NCI-H446 (cell line): Measurements from ENCODE around the gene SCRN1.

Source experiments
- DNase-seq, 2 experiments: peaks; one replicate each; lab custom pipeline; 2025; lab: John Stamatoyannopoulos, UW

The SCRN1 gene, protein sequence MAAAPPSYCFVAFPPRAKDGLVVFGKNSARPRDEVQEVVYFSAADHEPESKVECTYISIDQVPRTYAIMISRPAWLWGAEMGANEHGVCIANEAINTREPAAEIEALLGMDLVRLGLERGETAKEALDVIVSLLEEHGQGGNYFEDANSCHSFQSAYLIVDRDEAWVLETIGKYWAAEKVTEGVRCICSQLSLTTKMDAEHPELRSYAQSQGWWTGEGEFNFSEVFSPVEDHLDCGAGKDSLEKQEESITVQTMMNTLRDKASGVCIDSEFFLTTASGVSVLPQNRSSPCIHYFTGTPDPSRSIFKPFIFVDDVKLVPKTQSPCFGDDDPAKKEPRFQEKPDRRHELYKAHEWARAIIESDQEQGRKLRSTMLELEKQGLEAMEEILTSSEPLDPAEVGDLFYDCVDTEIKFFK

DNA sequence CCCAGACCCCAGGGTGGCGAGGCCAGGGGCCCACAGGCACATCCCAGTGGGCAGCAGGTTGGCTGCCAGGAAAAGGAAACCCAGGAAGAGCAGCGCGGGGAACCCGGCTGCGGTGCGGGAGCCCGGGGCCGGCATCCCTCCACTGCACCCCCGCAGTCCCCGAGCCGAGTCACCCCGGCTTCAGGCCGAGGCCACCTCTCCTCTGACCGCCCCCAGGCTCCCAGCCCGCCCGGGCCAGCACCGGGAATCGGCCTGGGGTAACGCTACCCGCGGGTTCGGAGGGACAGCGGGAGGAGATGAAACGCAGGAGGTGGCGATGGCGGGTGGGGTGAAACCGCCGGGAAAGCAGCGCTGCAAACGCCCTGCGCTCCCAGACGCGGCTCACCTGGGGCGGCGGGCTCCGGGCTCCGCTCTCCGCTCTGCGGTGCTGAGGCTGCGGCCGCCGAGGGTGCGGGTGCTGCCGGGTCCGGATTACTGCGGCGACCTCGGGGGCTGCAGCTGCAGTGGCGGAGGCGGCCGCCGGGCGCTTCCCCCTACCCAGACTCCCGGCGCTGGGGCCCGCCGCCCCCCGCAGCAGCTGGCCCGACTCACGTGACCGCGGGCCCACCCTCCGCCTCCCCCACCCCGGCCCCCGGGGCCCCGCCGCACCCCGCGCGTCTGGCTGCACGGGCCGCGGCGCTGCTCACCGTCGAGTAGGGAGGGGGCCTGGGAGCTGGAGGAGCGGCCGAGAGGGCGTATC, at the start of gene SCRN1:
Gene SCRN1, minus strand, starts transcription at position 545 of the 739 bp plus-strand sequence. CDS start 20,734 bp downstream, outside the sequence.
- peak; percentile 43 to 54 for DNase-seq

DNA sequence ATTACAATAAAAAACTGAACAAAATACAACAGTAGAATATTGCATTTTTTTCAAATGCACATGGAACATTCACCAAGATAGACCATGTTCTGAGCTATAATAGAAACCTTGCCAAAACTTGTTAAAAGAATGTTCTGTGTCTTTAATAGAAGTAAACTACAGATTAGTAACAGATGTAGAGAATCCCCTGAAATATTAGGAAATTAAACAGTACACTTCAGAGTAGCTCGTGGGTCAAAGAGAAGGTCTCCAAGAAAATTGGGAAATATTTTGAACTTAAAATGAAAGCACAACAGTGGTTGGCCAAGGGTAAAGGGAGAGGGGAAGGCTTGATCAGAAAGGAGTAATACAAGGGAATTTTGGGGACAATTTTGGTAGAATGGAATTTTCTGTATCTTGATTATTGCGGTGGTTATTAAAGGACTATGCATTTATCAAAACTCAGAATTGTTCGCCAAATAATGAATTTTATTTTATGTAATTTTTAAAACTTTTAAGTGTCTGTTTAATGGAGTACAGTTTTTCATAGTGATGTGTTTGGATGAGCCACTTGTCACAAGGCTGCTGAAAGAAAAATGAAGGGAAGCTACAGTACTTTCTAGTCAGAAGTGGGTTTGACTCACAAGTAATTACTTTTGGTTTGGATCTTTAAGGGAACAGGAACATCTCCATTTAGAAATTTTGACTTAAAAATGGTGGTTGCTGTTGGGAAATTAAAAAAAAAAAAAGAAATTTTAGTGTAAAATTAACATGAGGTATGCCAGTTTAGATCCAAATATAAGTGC, 48.8 kb upstream of the SCRN1 start:
- no peak for DNase-seq

DNA sequence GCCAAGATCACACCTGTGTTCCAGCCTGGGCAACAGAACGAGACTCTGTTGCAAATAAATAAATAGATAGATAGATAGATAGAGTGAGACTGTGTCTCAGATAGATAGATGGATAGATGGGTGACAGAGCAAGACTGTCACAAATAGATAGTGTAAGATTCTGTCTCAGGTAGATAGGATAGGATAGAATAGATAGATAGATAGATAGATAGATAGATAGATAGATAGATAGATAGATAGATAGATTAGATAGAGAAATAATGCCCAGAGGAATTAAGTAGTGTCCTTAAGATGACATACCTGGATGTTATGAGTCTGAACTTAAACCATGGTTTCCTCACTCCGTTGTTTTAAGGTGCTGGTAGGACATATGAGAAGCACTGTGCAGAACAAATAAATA, 46.6 kb upstream of the SCRN1 start:
- no peak for DNase-seq

DNA sequence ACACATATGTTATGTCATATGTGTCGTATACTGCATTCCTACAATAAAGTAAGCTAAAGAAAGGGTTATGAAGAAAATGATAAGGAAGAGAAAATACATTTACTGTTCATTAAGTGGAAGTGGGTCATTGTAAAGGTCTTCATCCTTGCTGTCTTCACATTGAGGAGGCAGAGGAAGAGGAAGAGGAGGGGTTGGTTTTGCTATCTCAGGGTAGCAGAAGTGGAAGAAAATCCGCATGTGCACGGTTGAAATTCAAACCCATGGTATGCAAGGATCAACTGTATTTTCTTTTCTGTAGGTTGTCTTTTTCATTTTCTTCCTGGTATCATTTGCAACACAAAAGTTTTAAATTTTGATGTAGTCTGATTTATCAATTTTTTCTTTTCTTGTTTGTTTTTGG, 44.9 kb upstream of the SCRN1 start:
- no peak for DNase-seq

DNA sequence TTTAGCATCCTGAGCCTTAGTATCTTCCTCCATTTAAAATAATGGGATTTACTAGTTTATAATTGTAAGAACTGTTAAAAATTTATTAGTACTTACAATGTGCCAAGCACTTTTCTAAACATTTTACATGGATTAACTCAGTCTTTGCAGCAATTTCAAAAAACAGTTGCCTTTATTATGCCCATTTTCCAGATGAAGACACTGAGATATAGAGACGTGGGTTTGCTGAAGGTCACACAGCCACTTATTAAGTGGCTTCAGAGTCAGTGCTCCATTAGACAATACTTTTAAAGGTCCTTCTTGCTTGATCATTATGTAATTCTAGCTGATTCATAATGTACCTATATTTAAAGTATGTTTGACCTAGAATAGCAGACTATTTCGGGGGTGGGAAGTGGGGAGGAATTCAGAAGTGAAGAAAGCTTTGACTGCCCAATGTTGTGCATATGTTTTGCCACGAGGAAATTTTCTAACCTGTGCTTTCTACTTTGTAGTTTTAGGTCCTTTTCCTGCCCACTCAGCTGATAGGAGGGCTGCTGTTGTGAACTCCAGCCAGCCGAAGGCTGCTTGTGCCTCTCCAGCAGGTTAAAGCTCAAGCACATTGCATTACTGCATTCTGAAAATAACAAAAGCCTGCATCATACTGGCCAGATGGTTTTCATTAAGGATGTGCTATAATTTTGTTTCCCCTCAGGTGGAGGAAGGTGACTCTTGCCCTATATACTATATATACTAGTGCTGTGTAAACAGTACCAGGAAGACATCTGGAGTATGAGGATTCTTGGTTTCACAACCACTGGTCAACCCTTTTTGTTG, 42.9 kb upstream of the SCRN1 start:
- no peak for DNase-seq

DNA sequence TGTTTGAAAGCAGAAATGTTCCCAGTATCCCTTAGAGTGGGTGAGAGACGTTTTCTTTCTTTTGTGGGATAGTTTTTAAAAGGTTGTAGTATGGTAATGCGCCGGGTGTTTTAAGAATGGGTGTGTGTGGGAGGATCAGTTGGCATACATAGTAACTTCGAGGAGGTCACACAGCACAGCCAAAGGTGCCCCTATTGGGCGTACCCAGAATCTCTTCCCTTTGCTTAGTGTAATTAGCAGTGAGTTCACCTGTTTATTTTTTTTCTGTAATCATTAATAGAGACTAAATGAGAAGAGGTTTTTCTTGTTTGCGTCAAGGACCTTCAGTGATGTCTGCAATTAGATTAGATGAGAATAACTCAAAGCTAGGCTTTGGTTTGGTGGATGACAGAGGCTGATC, 40.1 kb upstream of the SCRN1 start:
- DNase-seq, result no peak

DNA sequence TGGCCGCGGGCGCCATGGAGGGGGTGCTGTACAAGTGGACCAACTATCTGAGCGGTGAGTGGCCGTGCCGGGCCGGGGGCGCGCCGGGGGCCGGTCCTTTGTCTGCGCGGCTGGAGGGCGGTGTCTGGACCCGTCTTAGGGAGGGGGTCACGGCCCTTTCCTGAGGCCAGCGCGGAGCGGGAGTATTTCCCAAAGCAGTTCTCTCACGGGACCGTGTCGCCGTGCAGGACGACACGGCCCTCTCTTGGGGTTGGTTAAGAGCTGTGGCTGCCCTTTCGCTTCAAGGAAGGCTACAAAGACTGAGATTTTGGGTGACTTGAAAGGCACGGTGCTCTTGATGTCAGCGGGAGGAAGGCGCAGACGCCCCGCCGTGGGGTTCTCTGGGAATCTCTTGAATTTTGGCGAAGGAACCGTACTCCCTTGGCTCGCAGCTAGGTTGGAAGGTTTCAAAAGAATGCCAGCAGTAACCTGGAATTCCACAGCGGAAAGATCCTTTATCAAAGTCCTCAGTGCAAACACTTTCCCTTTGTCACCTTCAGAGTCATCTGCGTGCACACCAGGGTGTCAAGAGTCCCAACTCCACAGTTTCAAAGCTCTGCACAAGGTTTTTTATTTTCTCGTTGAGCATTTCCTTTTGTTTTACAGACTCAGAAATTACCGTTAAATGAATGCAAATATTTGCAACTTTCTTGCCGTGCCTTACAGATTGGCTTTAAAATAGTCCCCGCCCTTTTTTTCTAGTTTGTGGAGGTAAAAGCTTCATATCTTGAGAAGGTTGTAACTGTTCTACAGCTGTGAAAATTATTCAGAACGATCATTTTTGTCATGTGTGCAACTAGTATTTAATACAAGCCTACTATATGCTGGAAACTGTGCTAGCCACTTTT, 39.4 kb upstream of the SCRN1 start:
- DNase-seq, result no peak

DNA sequence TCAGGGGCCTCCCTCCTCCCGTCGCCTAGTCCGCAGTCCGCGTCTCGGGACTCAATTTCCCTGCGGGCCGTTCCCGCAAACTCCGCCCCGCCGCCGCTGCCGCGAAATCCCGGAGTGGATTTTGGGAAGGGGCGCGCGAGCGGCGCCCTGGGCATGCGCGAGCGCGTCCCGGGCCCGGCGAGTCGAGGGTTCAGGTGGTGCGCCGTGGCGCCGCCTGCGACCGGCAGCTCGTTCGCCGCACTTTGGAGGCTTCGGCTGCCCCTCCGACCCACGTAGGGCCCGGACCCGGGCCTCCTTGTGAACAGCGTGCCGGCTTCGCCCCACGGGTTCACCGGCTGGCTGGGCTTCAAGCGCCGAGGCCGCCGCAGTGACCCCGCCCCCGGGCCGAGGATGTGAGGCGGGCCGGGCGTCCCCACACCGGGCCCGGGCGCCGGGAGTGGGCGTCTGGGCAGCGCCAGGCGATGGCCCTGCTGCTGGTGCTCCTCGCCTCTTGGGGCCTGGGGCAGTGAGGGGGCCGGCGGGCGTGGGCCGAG, 38.7 kb upstream of the SCRN1 start, which contains the start of gene PLEKHA8:
Gene PLEKHA8, plus strand, starts transcription at position 197 of the 533 bp plus-strand sequence. CDS start 351 bp downstream, outside the sequence.
- peak; percentile 69 to 92 for DNase-seq

DNA sequence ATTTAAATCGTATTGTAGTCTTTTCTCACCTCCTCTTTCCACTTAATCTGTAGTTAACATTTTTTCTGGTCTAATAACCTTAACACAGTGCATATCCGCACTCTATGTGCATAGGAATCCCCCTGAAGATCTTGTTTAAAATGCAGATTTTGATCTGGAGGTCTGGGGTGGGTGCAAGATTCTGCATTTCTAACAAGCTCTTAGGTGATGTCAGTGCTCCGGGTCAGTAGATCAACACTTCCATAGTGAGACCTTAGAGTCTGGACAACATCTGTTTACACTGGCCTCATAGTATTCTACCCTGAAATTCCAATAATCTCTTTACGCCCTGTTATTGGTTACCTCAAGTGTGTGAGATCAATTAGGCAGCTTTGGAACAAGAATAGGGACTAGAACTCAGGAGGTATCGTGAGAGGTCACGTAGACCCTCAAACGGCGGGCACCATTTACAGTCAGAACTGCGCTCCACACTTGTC, 38.2 kb upstream of the SCRN1 start:
- no peak for DNase-seq

DNA sequence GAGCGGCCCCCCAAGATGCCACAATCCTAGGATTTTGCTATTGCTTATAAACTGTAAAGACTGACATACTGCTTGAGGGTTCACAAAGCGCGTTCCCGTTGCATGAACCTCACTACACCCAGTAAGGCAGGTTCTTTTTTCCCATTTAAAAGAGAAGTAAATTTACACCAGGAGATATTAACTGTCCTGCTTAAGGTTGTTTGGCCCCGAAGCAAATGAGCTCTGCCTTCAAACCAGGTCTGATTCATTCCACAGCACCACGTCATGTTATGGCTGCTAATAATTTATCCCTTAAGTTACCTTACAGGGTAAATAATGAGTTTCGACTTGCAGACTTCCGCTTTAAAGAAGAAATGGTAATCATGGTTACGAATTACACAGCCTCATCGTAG, 37.5 kb upstream of the SCRN1 start:
- peak in 1 of 2 experiments; percentile 52 for DNase-seq

DNA sequence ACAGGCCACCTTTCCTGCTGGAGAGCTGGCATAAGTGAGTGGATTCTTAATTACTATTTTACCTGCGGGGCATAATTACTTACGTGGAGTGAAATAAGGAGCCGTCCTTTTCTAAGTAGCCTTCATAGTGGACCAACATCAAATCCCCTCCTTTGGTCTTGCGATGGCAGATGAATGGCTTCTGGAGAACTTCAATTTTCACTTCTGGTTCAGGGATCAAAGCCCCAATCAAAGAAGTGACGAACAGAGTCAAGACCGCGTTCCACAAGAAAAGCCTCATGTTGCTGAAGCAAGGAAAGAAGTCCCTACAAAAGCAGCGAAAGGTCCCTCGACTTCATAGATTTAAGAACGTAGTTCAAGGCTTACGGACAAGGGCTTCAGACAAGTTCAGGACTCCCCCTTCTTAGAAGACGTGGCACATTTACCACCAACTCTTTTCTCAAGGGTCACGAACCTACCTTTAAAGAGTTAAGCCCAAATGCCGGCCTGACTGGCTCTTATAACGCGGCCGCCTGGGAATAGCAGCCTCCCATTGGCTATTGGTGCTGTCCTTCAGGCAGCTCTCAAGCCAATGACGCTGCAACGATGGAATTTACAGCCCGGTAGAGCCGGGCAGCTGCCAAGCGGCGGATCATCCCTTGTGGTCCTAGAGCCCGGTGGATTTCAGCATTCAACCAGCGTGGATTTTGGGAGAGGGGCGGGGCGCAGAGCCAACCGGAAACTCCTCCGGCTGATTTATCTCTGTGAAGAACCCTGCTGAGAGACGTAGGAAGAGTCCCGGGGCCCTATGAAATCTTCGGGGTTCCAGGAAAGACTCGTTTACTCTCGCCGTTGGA, 36.8 kb upstream of the SCRN1 start, which contains the start of gene FKBP14:
Gene FKBP14, minus strand, starts transcription at position 474 of the 836 bp plus-strand sequence. Its CDS starts 194 bp downstream, at position 280.
- DNase-seq, result peak; percentile 97 to 99

DNA sequence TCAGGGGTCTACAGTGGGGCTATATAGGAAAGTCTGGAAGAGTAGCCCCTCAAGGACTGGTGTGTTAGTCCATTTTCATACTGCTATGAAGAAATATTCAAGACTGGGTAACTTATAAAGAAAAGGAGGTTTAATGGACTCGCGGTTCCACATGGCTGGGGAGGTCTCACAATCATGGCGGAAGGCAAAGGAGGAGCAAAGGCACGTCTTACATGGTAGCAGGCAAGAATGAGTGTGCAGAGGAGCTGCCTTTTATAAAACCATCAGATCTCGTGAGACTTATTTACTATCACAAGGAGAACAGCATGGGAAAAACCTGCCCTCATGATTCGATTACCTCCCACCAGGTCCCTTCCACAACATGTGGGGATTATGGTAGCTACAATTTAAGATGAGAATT, 33.9 kb upstream of the SCRN1 start:
- DNase-seq, result no peak

DNA sequence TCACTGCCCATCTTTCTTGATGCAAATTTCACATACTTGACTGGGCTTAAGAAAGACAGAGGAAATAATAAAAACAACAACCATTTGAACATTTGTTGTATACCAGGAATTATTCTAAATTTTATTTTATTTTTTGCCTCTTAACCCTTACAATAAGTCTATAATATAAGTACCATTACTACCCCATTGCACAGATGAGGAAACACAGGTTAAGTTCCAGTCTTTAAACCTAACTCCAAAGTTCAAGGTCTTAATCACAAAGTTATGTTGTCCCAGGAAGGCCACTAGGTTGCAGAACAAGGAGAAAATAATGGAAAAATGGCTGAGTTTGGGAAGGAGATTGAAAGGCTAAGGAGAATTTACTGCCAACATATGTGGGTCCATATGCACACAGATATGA, 33.4 kb upstream of the SCRN1 start:
- DNase-seq, result no peak

DNA sequence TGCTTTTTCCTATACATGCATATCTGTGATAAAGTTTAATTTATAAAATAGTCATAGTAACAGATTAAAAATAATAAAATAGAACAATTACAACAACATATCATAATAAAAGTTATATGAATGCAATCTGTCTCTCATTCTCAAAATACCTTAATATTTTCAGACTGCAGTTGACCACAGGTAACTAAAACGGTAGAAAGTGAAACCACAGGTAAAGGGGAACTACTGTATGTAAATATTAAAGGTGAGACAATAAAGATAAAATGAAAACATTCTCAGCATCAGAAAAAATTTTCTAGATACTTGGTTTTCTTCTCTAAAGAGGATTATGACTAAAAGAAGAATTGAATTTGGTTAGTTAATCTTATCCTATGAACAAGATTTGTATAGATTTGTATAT, 30.9 kb upstream of the SCRN1 start:
- DNase-seq, result no peak

DNA sequence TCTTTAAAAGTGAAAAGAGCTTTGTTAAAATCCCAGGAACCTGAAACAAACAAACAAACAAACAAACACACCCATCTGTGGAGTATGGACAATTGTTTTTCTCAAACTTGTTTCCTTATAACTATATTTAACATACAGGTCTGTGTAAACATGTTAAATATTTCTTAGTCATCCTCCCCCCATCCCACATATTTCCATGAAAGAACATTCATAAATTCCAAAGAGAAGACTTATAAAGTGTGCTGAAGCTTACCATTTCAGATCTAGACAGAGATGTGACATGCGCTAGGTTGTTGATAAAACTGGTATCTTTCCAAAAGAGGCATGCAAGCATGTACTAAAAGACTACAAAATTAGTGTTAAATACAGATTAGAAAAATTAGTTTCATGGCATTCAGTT, 30.4 kb upstream of the SCRN1 start:
- DNase-seq, result no peak

DNA sequence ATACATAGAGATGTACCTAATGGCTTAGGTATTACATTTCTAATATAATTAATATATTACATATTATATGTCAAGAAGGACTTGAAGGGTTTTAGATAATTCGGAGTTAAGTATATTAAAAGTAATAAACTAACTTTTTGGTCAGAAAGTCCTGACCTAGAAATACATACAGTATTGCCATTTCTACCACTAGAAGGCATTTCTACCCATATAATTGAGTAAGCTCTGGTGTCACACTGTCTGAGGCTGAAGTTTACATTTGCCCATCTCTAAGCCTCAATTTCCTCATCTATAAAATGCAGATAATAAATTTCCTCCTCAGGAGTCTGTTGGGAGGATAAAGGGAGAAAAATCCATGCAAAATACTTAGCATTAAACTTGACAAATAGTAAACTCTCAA, 29.8 kb upstream of the SCRN1 start:
- DNase-seq, result no peak

DNA sequence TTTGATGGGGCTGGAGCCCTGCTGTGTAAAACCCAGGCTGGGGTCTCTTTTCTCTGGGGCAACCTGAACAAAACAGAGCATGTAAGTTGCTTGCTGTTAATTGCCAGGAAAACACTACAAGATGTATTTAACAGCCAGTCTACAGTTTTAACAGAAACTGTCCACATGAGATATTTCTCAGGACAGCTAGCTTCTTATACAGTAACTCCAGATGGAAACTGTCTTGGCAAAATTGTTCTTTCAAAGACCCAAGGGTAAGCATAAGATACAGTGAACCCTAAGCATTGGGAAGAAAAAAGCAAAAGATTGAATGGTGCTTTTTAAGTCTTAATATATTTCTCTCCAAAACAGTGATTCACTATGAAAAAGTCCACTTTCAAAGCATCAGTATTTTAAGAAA, 28.9 kb upstream of the SCRN1 start:
- no peak for DNase-seq

DNA sequence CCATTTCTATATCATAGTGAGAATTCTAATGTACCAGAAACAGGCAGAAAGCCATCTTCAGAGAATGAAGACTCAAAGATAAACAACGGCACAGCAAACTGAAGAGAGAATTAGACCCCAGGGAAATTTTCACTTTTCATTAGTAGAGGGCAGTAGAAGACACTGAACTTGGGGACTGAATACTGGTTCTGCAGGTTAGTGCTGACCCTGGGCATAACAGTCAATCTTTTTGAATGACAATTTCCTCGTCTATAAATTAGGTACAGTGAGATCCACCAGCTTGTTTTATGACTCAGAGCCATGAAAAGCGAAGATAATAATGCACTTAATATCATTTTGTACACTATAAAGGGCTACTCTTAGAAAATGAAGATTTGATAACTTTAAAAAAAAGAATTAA, 23.2 kb upstream of the SCRN1 start:
- no peak for DNase-seq

DNA sequence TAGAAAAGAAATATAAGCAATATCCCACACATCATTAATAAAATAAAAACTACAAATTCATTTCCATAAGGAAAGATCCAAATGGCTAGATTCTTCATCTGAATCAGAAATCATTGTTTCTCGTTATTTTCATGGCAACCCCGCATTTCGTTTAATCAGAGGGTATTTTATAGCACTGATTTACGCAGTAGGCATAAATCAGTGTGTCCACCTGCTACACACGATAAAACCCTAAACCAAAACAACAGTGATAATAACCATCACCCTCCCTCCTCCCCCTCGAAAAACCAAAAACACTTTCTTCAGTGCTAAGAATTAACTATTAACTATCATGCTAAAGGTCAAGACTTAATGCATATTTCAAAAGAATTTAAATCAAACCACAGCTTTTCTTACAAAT, 20.4 kb upstream of the SCRN1 start:
- no peak for DNase-seq
